Measurements from ENCODE around the gene YWHAE.

GRCh38 chr17:1304962-1305563 is 95.0 kb downstream of the YWHAE start:
- TF ChIP-seq POLR2AphosphoS5 (IDR thresholded peaks at IDR 0.05; ENCODE audit: control insufficient read depth, insufficient read depth, low read depth, low read length) (no peak), ARNT (IDR thresholded peaks at IDR 0.05) (no peak), ZBTB43 (CRISPR knock-in tag; IDR thresholded peaks at IDR 0.05) (no peak), ZNF780A (CRISPR knock-in tag; IDR thresholded peaks at IDR 0.05) (no peak), ZNF121 (CRISPR knock-in tag; conservative IDR thresholded peaks at IDR 0.05) (no peak), ZZZ3 (IDR thresholded peaks at IDR 0.05) (no peak), HIVEP1 (CRISPR knock-in tag; IDR thresholded peaks at IDR 0.05) (no peak), CTCF (IDR thresholded peaks at IDR 0.05 in 2 of 3, conservative IDR thresholded peaks at IDR 0.05 in 1 of 3; ENCODE audit: insufficient read depth in 2 of 3, low read depth in 1 of 3, low read length in 3 of 3) (no peak)

Data from K562 (cell line).